ENCODE data around the gene OR2T2. TPM values are rescaled to one million over a fixed set of nuclear protein-coding genes. Genes with fewer than 3 reads are reported as not detected.
"Not testable (repeated sequence)": the region's sequence is repeated elsewhere in the genome, so short reads cannot be mapped to it uniquely, and the experiment has no call there.

Gene OR2T2
- polyA plus RNA-seq, 1 donor from 2014 or later, result not detected

- H3K27ac ChIP-seq (ENCODE audit: low read length), result no peak overlapping the region
- H2AFZ ChIP-seq (ENCODE audit: low read depth, low read length), result no peak overlapping the region
- H3K27me3 ChIP-seq (ENCODE audit: insufficient read depth, low read depth, low read length), result no peaks in the 10 kb centered on the region
- peaks cover 8% of the 10 kb centered on the region for H3K9me3 ChIP-seq (ENCODE audit: low read length)
- H3K9me2 ChIP-seq (ENCODE audit: insufficient read depth, low read length), result no peaks in the 10 kb centered on the region
- no peaks in the 10 kb centered on the region for H3F3A ChIP-seq (ENCODE audit: insufficient read depth, low read length, poor library complexity, severe bottlenecking)
- no peak overlapping the region for H3K4me2 ChIP-seq (ENCODE audit: low read length)
- no peak overlapping the region for H3K4me3 ChIP-seq (ENCODE audit: low read length)
- H3K9ac ChIP-seq (ENCODE audit: low read length), result no peak overlapping the region
- H3K79me2 ChIP-seq (replicated peaks; ENCODE audit: insufficient read depth, low read length), result no peaks in the 10 kb centered on the region
- no peaks in the 10 kb centered on the region for H3K36me3 ChIP-seq (ENCODE audit: insufficient read depth, low read length)
- no peak for TF ChIP-seq REST (IDR thresholded peaks at IDR 0.05; ENCODE audit: borderline replicate concordance)
- no peak for TF ChIP-seq CTCF (IDR thresholded peaks at IDR 0.05; ENCODE audit: poor library complexity, severe bottlenecking)
- no peak for TF ChIP-seq MXI1 (conservative IDR thresholded peaks at IDR 0.05; ENCODE audit: poor library complexity, severe bottlenecking)
- no peak for TF ChIP-seq SMC3 (conservative IDR thresholded peaks at IDR 0.05; ENCODE audit: poor library complexity)
- TF ChIP-seq EP300 (conservative IDR thresholded peaks at IDR 0.05; ENCODE audit: poor library complexity, severe bottlenecking), result no peak
- no peak for TF ChIP-seq POLR2AphosphoS5 (IDR thresholded peaks at IDR 0.05)
- no peak for TF ChIP-seq RAD21 (conservative IDR thresholded peaks at IDR 0.05)
- no peak for TF ChIP-seq EZH2 (IDR thresholded peaks at IDR 0.05; ENCODE audit: borderline replicate concordance, insufficient read depth, low read length, poor library complexity, severe bottlenecking)
- no peak for TF ChIP-seq TAF1 (IDR thresholded peaks at IDR 0.05; ENCODE audit: low read depth)
- no peaks in the 10 kb centered on the region for H4K20me1 ChIP-seq (ENCODE audit: insufficient read depth)
Measured at GRCh38 chr1:248421384-248421783, 24.1 kb upstream of the OR2T2 start.

DNA sequence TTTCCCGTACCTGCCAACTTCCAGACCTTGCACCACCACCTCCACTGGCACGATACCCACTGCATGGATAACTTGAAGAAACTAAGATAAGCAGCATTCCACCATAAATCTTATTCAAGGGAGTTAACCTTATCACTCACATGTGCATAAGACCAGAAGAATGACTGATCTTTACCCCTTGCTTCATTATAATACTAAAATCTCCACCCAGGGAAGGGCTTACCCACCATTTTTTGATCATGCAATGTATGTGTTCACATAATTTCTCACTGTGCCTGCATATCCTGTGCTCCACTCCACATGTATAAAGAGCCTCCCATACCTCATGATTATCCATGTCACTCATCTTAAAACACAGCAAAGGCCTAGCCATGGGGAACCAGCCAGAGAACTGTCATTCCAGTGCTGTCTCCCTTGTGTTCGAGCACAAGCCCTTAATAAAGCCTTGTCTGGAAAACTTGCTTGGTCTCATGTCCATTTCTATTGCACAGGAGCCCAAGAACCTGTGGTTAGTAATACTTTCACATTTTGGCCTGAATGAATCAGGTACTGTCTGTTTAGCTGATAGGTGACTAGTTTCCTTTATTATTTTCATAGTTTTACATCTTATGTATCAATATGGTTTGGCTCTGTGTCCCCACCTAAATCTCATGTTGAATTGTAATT lies 17.8 kb upstream of the OR2T2 start:
- not testable (repeated sequence) for H3K27ac ChIP-seq (ENCODE audit: low read length); H3K36me3 ChIP-seq (ENCODE audit: insufficient read depth, low read length); H4K20me1 ChIP-seq (ENCODE audit: insufficient read depth); H3K9me2 ChIP-seq (ENCODE audit: insufficient read depth, low read length); H3F3A ChIP-seq (ENCODE audit: insufficient read depth, low read length, poor library complexity, severe bottlenecking); H3K9me3 ChIP-seq (ENCODE audit: low read length); H2AFZ ChIP-seq (ENCODE audit: low read depth, low read length); H3K4me3 ChIP-seq (ENCODE audit: low read length); H3K79me2 ChIP-seq (replicated peaks; ENCODE audit: insufficient read depth, low read length); H3K27me3 ChIP-seq (ENCODE audit: insufficient read depth, low read depth, low read length); H3K4me2 ChIP-seq (ENCODE audit: low read length); H3K9ac ChIP-seq (ENCODE audit: low read length)

DNA sequence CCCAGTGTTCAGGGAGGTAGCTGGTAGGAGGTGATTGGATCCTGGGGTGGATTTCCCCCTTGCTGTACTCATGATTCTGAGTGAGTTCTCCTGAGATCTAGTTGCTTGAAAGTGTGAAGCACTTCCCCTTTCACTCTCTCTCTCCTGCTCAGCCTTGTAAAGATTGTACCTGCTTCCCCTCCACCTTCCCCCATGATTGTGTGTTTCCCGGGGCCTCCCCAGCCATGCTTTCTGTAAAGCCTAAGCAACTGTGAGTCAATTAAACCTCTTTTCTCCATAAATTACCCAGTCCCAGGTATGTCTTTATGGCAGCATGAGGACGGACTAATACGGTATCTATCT lies 17.3 kb upstream of the OR2T2 start:
- not testable (repeated sequence) for H3K9me3 ChIP-seq (ENCODE audit: low read length); H3K36me3 ChIP-seq (ENCODE audit: insufficient read depth, low read length); H3K4me2 ChIP-seq (ENCODE audit: low read length); H3K9me2 ChIP-seq (ENCODE audit: insufficient read depth, low read length); H3K27me3 ChIP-seq (ENCODE audit: insufficient read depth, low read depth, low read length); H3F3A ChIP-seq (ENCODE audit: insufficient read depth, low read length, poor library complexity, severe bottlenecking); H2AFZ ChIP-seq (ENCODE audit: low read depth, low read length); H4K20me1 ChIP-seq (ENCODE audit: insufficient read depth); H3K79me2 ChIP-seq (replicated peaks; ENCODE audit: insufficient read depth, low read length); H3K9ac ChIP-seq (ENCODE audit: low read length); H3K4me3 ChIP-seq (ENCODE audit: low read length); H3K27ac ChIP-seq (ENCODE audit: low read length)

DNA sequence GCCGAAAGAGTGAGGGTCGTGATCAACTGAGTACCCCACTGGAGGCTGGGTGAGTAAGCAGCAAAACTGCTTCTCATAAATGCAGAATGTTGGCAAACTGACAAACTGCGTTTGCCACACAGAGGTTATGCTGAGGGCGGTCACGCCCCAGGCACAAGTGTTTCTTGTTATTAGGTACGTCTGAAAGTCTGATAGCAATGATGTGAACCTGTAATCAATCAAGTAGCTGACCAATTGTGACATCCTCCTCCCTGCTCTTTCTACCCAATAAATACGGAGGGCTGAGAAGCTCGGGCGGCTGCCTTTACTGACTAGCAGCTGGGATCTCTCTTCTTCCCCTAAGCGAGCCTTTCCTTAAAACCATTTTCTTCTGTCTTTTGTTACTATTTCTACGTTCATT lies 13.8 kb upstream of the OR2T2 start:
- not testable (repeated sequence) for H4K20me1 ChIP-seq (ENCODE audit: insufficient read depth); H3K27ac ChIP-seq (ENCODE audit: low read length)

DNA sequence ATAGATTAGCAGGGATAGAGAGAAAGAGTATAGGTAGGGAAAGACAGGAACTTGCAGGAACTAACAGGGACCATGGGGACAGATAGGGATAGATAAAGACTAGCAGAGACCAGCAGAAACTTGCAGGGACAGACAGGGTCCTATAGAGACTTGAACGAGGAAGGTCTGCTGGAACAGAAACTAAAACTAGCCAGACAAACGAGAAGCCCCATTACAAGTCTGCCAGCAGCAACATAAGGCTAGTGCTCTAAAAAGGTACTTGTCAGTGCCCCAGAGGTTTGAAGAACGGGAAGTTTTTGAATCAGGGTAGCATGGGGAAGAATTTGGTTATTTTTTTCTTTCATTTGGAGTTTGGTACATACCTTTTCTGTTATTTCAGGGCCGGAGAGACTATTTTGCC lies 13.2 kb upstream of the OR2T2 start:
- not testable (repeated sequence) for H3K4me2 ChIP-seq (ENCODE audit: low read length); H3K36me3 ChIP-seq (ENCODE audit: insufficient read depth, low read length); H3K27ac ChIP-seq (ENCODE audit: low read length); H2AFZ ChIP-seq (ENCODE audit: low read depth, low read length); H3K79me2 ChIP-seq (replicated peaks; ENCODE audit: insufficient read depth, low read length); H3K9me3 ChIP-seq (ENCODE audit: low read length); H3F3A ChIP-seq (ENCODE audit: insufficient read depth, low read length, poor library complexity, severe bottlenecking); H3K9ac ChIP-seq (ENCODE audit: low read length); H3K27me3 ChIP-seq (ENCODE audit: insufficient read depth, low read depth, low read length); H4K20me1 ChIP-seq (ENCODE audit: insufficient read depth); H3K4me3 ChIP-seq (ENCODE audit: low read length); H3K9me2 ChIP-seq (ENCODE audit: insufficient read depth, low read length)

More for the DNA sequence above, 13.8 kb upstream of the OR2T2 start:
- not testable (repeated sequence) for H3K9ac ChIP-seq (ENCODE audit: low read length); H3K9me3 ChIP-seq (ENCODE audit: low read length); H2AFZ ChIP-seq (ENCODE audit: low read depth, low read length); H3K4me3 ChIP-seq (ENCODE audit: low read length); H3K79me2 ChIP-seq (replicated peaks; ENCODE audit: insufficient read depth, low read length); H3F3A ChIP-seq (ENCODE audit: insufficient read depth, low read length, poor library complexity, severe bottlenecking); H3K27me3 ChIP-seq (ENCODE audit: insufficient read depth, low read depth, low read length); H3K9me2 ChIP-seq (ENCODE audit: insufficient read depth, low read length); H3K4me2 ChIP-seq (ENCODE audit: low read length); H3K36me3 ChIP-seq (ENCODE audit: insufficient read depth, low read length)
